ENCODE results near the gene BLOC1S1. TPM values are rescaled to one million over a fixed set of nuclear protein-coding genes. Genes with fewer than 3 reads are reported as not detected.
"Not testable (repeated sequence)": the region's sequence is repeated elsewhere in the genome, so short reads cannot be mapped to it uniquely, and the experiment has no call there.

Gene BLOC1S1
- total RNA-seq, 3 donors from 2014 or later, result 60.7 to 65.7 (median 61.7) TPM

- ATAC-seq (no peak), DNase-seq (no peak)
- no peaks in the 10 kb centered on the region for H3K27me3 Mint-ChIP-seq (ENCODE audit: low read depth)
- peaks cover 41% of the 10 kb centered on the region for H3K4me1 Mint-ChIP-seq (ENCODE audit: low read depth)
- H3K9me3 Mint-ChIP-seq, result no peaks in the 10 kb centered on the region
- H3K4me3 Mint-ChIP-seq, result no peak overlapping the region
- H3K36me3 Mint-ChIP-seq (ENCODE audit: insufficient read depth), result peaks cover 10% of the 10 kb centered on the region
Measured at GRCh38 chr12:55746174-55746912, 30.5 kb downstream of the BLOC1S1 start.

- ATAC-seq, result no peak
- Mint-ChIP-seq H3K36me3 (ENCODE audit: insufficient read depth) (peaks cover 10% of the 10 kb centered on the region), H3K4me3 (no peak overlapping the region), H3K4me1 (ENCODE audit: low read depth) (peaks cover 39% of the 10 kb centered on the region), H3K27me3 (ENCODE audit: low read depth) (no peaks in the 10 kb centered on the region), H3K9me3 (no peaks in the 10 kb centered on the region)
- no peak for DNase-seq
Measured at GRCh38 chr12:55746913-55747231, 31.0 kb downstream of the BLOC1S1 start.

GRCh38 chr12:55748230-55748993 is 32.6 kb downstream of the BLOC1S1 start:
- ATAC-seq (no peak), DNase-seq (no peak)
- H3K9me3 Mint-ChIP-seq, result no peaks in the 10 kb centered on the region
- H3K36me3 Mint-ChIP-seq (ENCODE audit: insufficient read depth), result peaks cover 17% of the 10 kb centered on the region
- H3K27me3 Mint-ChIP-seq (ENCODE audit: low read depth), result no peaks in the 10 kb centered on the region
- peaks cover 31% of the 10 kb centered on the region for H3K4me1 Mint-ChIP-seq (ENCODE audit: low read depth)
- H3K4me3 Mint-ChIP-seq, result no peak overlapping the region

DNA sequence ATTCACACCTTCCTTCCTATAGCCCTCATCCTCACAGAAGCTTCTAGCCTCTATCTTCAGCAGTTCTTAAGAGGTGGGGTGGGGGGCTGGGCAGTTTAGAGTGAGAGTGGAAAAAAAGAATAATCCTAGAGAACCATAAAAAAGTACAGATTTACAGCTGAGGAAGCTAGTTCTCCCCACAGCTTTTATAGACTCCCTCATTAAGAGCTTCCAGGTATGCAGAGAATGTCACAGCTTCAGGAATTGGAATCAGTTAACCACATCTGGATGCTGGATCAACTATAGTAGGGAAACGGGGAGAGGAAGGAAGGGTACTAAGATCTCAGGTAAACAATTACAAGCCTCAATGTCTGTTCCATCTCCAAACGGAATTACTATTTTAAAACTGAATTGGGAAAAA is 39.4 kb downstream of the BLOC1S1 start:
- peaks cover 5% of the 10 kb centered on the region for H3K4me1 Mint-ChIP-seq (ENCODE audit: low read depth)
- DNase-seq, result no peak
- H3K4me3 Mint-ChIP-seq, result no peak overlapping the region
- no peaks in the 10 kb centered on the region for H3K9me3 Mint-ChIP-seq
- H3K27me3 Mint-ChIP-seq (ENCODE audit: low read depth), result no peaks in the 10 kb centered on the region
- H3K36me3 Mint-ChIP-seq (ENCODE audit: insufficient read depth), result peaks cover 25% of the 10 kb centered on the region
- no peak for ATAC-seq

DNA sequence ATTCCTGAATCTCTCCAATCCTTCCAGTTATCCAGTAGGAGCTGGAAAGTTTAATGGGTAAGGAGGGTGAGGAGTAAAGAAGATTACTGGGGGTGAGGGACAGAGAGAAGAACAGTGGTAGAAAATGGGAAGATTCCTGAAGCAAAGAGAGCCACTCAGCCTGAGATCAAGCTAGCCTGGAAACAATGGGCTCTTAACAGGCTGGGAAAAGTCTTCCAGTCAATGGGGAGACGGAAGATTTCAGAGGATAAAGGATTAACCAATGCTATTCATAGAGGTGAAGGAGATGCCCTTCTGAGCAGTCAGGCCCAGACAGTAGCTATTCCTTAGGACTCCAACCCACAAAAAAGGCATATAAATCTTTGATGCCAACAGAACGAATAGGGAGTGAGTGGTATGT is 41.9 kb downstream of the BLOC1S1 start:
- ATAC-seq (no peak), DNase-seq (no peak)
- H3K27me3 Mint-ChIP-seq (ENCODE audit: low read depth), result no peaks in the 10 kb centered on the region
- H3K4me3 Mint-ChIP-seq, result no peak overlapping the region
- H3K36me3 Mint-ChIP-seq (ENCODE audit: insufficient read depth), result peaks cover 24% of the 10 kb centered on the region
- no peaks in the 10 kb centered on the region for H3K9me3 Mint-ChIP-seq
- peaks cover 12% of the 10 kb centered on the region for H3K4me1 Mint-ChIP-seq (ENCODE audit: low read depth)

DNA sequence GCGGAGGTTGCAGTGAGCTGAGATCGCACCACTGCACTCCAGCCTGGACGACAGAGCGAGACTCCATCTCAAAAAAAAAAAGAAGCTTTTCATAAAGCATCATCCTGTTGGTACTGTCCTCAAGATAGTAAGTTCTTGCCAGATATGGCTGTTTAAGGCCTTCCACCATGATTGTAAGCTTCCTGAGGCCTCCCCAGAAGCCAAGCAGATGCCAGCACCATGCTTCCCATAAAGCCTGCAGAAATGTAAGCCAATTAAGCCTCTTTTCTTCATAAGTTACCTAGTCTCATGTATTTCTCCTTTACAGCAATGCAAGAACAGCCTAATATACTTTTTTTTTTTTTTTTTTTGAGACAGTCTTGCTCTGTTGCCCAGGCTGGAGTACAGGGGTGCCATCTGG is 42.7 kb downstream of the BLOC1S1 start:
- H3K4me1 Mint-ChIP-seq (ENCODE audit: low read depth), result peaks cover 12% of the 10 kb centered on the region
- not testable (repeated sequence) for H3K27me3 Mint-ChIP-seq (ENCODE audit: low read depth); DNase-seq; H3K9me3 Mint-ChIP-seq; H3K4me3 Mint-ChIP-seq; ATAC-seq
- peaks cover 22% of the 10 kb centered on the region for H3K36me3 Mint-ChIP-seq (ENCODE audit: insufficient read depth)

DNA sequence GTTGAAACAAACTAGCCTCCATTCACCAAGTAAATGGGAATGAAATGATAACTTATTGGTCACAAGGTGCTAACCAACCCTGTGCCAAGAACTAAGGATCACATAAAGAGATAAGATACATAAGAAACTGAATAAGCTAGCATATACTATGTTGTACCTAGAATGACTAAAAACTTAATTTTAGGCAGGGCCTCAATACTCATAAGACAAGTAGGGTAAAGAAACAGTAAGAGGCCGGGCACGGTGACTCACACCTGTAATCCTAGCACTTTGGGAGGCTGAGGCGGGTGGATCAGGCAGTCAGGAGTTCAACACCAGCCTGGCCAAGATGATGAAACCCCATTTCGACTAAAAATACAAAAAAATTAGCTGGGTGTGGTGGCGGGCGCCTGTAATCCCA is 44.8 kb downstream of the BLOC1S1 start:
- Mint-ChIP-seq H3K4me3 (no peak overlapping the region), H3K4me1 (ENCODE audit: low read depth) (peaks cover 7% of the 10 kb centered on the region), H3K9me3 (no peaks in the 10 kb centered on the region), H3K27me3 (ENCODE audit: low read depth) (no peaks in the 10 kb centered on the region), H3K36me3 (ENCODE audit: insufficient read depth) (peaks cover 22% of the 10 kb centered on the region)
- peak; percentile 92 to 93 for ATAC-seq
- DNase-seq, result no peak

DNA sequence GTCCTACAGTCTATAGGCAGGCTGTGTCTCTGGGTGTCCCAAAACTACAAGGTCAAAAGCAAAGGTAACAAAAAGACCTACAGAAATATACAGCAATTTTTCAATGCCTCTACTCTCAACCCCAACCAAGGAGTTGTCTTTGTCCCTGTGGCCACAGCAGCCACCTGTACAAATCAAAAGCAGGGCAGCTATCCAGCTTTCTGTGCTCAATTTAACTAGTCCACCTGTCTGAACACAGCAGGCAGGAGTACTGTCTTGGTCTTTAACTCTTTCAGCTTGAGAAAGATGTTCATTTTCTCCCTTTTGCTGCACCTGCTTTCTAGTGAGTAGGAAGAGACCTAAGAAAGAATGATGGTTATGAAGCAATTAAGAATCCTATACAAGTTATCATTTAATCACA is 46.8 kb downstream of the BLOC1S1 start:
- H3K4me3 Mint-ChIP-seq, result no peak overlapping the region
- no peak for DNase-seq
- H3K9me3 Mint-ChIP-seq, result no peaks in the 10 kb centered on the region
- H3K4me1 Mint-ChIP-seq (ENCODE audit: low read depth), result peaks cover 7% of the 10 kb centered on the region
- no peaks in the 10 kb centered on the region for H3K27me3 Mint-ChIP-seq (ENCODE audit: low read depth)
- H3K36me3 Mint-ChIP-seq (ENCODE audit: insufficient read depth), result peaks cover 24% of the 10 kb centered on the region
- no peak for ATAC-seq

GRCh38 chr12:55765736-55766290 is 50.0 kb downstream of the BLOC1S1 start:
- no peak for ATAC-seq
- Mint-ChIP-seq H3K36me3 (ENCODE audit: insufficient read depth) (peaks cover 22% of the 10 kb centered on the region), H3K4me3 (no peak overlapping the region), H3K27me3 (ENCODE audit: low read depth) (no peaks in the 10 kb centered on the region), H3K4me1 (ENCODE audit: low read depth) (peaks cover 3% of the 10 kb centered on the region), H3K9me3 (no peaks in the 10 kb centered on the region)
- no peak for DNase-seq

DNA sequence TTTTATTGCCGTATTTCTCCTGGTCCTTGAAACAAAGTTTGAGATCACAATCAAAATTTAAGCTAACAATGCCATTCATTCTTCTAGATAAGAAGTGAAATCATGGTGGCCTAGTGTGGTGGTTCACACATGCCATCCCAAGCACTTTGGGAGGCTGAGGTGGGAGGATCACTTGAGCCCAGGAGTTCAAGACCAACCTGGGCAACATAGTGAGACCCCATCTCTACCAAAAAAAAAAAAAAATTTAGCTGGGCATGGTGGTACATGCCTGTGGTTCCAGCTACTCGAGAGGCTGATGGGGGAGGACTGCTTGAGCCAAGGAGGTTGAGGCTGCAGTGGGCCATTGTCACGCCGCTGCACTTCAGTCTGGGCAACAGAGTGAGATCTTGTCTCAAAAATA is 51.3 kb downstream of the BLOC1S1 start:
- DNase-seq (no peak), ATAC-seq (no peak)
- Mint-ChIP-seq H3K9me3 (no peaks in the 10 kb centered on the region), H3K36me3 (ENCODE audit: insufficient read depth) (peaks cover 19% of the 10 kb centered on the region), H3K27me3 (ENCODE audit: low read depth) (no peaks in the 10 kb centered on the region), H3K4me1 (ENCODE audit: low read depth) (peaks cover 1% of the 10 kb centered on the region), H3K4me3 (no peak overlapping the region)

Other genes with a start within 250 kb of the BLOC1S1 start
- gene OR6C70, start 245.9 kb upstream of the BLOC1S1 start, total RNA-seq, result not detected
- gene OR6C68, start 223.7 kb upstream of the BLOC1S1 start, total RNA-seq, result not detected
- not detected for gene OR6C4, start 166.4 kb upstream of the BLOC1S1 start, total RNA-seq
- gene OR2AP1, start 143.6 kb upstream of the BLOC1S1 start, total RNA-seq, result under 1 TPM in 1 of 3 donors, not detected in 2; 0.15 TPM
- gene OR10P1, start 79.2 kb upstream of the BLOC1S1 start, total RNA-seq, result not detected
- gene ITGA7, start 8.1 kb upstream of the BLOC1S1 start, total RNA-seq, result 1 to 10 TPM in 2 of 3 donors, under 1 TPM in 1; 0.91 to 1.4 (median 1.3) TPM
- gene RDH5, start 4.3 kb downstream of the BLOC1S1 start, total RNA-seq, result 1 to 10 TPM; 3.9 to 7.4 (median 5.1) TPM
- 100 to 1,000 TPM; 158 to 177 (median 177) TPM for gene CD63, start 13.0 kb downstream of the BLOC1S1 start, total RNA-seq
- 10 to 100 TPM; 12.3 to 15.5 (median 14.5) TPM for gene GDF11, start 27.1 kb downstream of the BLOC1S1 start, total RNA-seq
- 10 to 100 TPM; 65.8 to 78.5 (median 69.6) TPM for gene SARNP, start 101.7 kb downstream of the BLOC1S1 start, total RNA-seq
- 10 to 100 TPM; 45.9 to 57.0 (median 49.9) TPM for gene ORMDL2, start 102.0 kb downstream of the BLOC1S1 start, total RNA-seq
- 10 to 100 TPM; 32.4 to 38.2 (median 33.5) TPM for gene DNAJC14, start 113.5 kb downstream of the BLOC1S1 start, total RNA-seq
- not detected for gene MMP19, start 126.9 kb downstream of the BLOC1S1 start, total RNA-seq
- 10 to 100 TPM; 24.9 to 30.0 (median 28.4) TPM for gene PYM1, start 211.8 kb downstream of the BLOC1S1 start, total RNA-seq
- 100 to 1,000 TPM; 132 to 164 (median 153) TPM for gene DGKA, start 215.1 kb downstream of the BLOC1S1 start, total RNA-seq
- gene PMEL, start 250.0 kb downstream of the BLOC1S1 start, total RNA-seq, result under 1 TPM in 2 of 3 donors, not detected in 1; 0.13 to 0.41 TPM

All from activated T-cell treated with anti-CD3 and anti-CD28 coated beads, Interleukin-2, amount 50 U/mL, for 4 hours (primary cell).